ENCODE measurements around the gene XPOT. TPM values are rescaled to one million over a fixed set of nuclear protein-coding genes. Genes with fewer than 3 reads are reported as not detected.

XPOT gene
- total and polyA plus RNA-seq, 9 donors: 13.2 to 170 (median 33.8) TPM

DNA sequence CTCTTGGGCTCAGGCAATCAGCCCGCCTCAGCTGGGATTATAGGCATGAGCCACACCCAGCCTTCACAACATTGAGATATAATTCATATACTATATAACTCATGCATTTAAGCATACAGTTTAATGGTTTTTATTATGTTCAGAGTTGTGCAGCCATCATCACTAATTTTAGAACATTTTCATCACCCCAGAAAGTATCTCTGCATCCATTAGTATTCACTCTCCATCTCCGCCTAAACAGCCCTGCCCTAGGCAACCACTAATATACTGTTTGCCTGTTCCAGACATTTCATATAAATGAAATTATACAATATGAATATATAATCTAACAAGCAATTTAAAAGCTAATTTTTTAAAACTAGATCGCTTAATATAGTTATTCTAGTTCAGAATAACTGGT lies 82.5 kb downstream of the XPOT start:
- intact Hi-C loops (cut with DNase I): no loop called here
- no peak for DNase-seq
- no peak overlapping the region for H3K27ac ChIP-seq
- no peaks in the 10 kb centered on the region for H3K36me3 ChIP-seq
- 98 to 100% (median 99%) methylated on average over 3 of the region's 3 CpGs for WGBS, 3 donors
- H3K27me3 ChIP-seq: no peaks in the 10 kb centered on the region
- no peaks in the 10 kb centered on the region for H3K4me1 ChIP-seq (ENCODE audit: insufficient read depth)
- no peaks in the 10 kb centered on the region for H3K9me3 ChIP-seq
- TF ChIP-seq EP300 (IDR thresholded peaks at IDR 0.05) (no peak), POLR2A (IDR thresholded peaks at IDR 0.05) (no peak)
- TF ChIP-seq, protein P1, sequence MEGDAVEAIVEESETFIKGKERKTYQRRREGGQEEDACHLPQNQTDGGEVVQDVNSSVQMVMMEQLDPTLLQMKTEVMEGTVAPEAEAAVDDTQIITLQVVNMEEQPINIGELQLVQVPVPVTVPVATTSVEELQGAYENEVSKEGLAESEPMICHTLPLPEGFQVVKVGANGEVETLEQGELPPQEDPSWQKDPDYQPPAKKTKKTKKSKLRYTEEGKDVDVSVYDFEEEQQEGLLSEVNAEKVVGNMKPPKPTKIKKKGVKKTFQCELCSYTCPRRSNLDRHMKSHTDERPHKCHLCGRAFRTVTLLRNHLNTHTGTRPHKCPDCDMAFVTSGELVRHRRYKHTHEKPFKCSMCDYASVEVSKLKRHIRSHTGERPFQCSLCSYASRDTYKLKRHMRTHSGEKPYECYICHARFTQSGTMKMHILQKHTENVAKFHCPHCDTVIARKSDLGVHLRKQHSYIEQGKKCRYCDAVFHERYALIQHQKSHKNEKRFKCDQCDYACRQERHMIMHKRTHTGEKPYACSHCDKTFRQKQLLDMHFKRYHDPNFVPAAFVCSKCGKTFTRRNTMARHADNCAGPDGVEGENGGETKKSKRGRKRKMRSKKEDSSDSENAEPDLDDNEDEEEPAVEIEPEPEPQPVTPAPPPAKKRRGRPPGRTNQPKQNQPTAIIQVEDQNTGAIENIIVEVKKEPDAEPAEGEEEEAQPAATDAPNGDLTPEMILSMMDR (IDR thresholded peaks at IDR 0.05): no peak
- H3K4me3 ChIP-seq: no peak overlapping the region

DNA sequence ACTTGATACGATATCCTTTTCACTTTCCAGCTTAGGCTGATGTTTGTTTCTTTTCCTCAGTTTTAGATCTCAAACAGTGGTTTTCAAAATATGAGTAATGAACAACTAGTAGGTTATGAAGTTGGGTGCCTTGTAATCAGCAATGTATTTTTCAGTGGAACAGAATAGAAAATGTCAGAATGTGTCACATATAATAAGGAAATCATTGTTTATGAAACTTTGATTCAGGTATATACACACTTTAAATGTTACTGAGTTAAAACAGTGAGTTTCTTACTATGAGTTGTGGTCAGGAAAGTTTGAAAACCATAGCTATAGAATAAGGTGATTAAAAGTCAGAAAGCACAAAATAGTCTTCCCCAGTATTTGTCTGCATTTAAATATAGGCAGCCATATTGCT lies 87.5 kb downstream of the XPOT start:
- Histone ChIP-seq H3K9me3 (no peaks in the 10 kb centered on the region), H3K27ac (no peak overlapping the region), H3K27me3 (no peaks in the 10 kb centered on the region), H3K4me3 (no peak overlapping the region), H3K36me3 (no peaks in the 10 kb centered on the region), H3K4me1 (ENCODE audit: insufficient read depth) (no peaks in the 10 kb centered on the region)
- no peak for TF ChIP-seq EP300 (IDR thresholded peaks at IDR 0.05)
- no peak for TF ChIP-seq POLR2A (IDR thresholded peaks at IDR 0.05)
- TF ChIP-seq, protein P1 (IDR thresholded peaks at IDR 0.05): no peak
- intact Hi-C loops (cut with DNase I): no loop called here
- DNase-seq: no peak
- WGBS, 3 donors: 88 to 97% (median 93%) methylated on average over 1 of the region's 1 CpG

DNA sequence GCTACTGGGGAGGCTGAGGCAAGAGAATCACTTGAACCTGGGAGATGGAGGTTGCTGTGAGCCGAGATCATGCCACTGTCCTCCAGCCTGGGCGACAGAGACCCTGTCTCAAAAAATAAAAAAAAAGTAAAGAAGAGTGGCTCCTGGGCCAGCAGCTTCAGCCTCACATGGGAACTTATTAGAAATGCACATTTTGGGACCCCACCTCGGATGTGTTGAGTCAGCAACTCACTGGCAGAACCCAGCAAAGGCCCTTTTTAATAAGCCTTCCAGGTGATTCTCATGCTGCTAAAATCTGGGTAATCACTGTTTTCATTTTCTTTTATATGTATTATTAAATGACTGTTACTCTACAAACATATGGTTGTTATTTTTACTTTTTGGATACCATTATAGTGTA lies 89.3 kb downstream of the XPOT start:
- Histone ChIP-seq H3K9me3 (no peaks in the 10 kb centered on the region), H3K36me3 (no peaks in the 10 kb centered on the region), H3K27me3 (no peaks in the 10 kb centered on the region), H3K4me1 (ENCODE audit: insufficient read depth) (no peaks in the 10 kb centered on the region), H3K4me3 (no peak overlapping the region), H3K27ac (no peak overlapping the region)
- intact Hi-C loops (cut with DNase I): no loop called here
- WGBS, 3 donors: 92 to 97% (median 96%) methylated on average over 3 of the region's 3 CpGs
- no peak for DNase-seq
- TF ChIP-seq, protein P1 (IDR thresholded peaks at IDR 0.05): no peak
- TF ChIP-seq EP300 (IDR thresholded peaks at IDR 0.05) (no peak), POLR2A (IDR thresholded peaks at IDR 0.05) (no peak)

GRCh38 chr12:64494998-64495729 lies 91.0 kb downstream of the XPOT start:
- Histone ChIP-seq H3K36me3 (no peaks in the 10 kb centered on the region), H3K4me3 (no peak overlapping the region), H3K4me1 (ENCODE audit: insufficient read depth) (no peaks in the 10 kb centered on the region), H3K27ac (no peak overlapping the region), H3K9me3 (no peaks in the 10 kb centered on the region), H3K27me3 (no peaks in the 10 kb centered on the region)
- TF ChIP-seq POLR2A (IDR thresholded peaks at IDR 0.05): no peak
- no peak for TF ChIP-seq EP300 (IDR thresholded peaks at IDR 0.05)
- TF ChIP-seq, protein P1 (IDR thresholded peaks at IDR 0.05): no peak
- intact Hi-C loops (cut with DNase I): no loop called here
- no peak for DNase-seq
- 78 to 79% (median 78%) methylated on average over 5 of the region's 5 CpGs for WGBS, 3 donors

Data from ovary (tissue), 9 donors.